Peyer's patch (tissue), 4 donors: ENCODE results near the gene ERI2. TPM values are rescaled to one million over a fixed set of nuclear protein-coding genes. Genes with fewer than 3 reads are reported as not detected.

Source experiments
- DNase-seq, 3 donors: peaks; one replicate each; pipeline ENCODE4 v3.0.0-alpha.2; 2017 to 2019
- H3K27ac ChIP-seq, 4 donors: fragments of 200-600 bp; sonication (generic); one replicate each; pipeline ENCODE4 v1.5.1; 2016 to 2019
- H3K27me3 ChIP-seq, 2 donors: fragments of 200-600 bp; sonication (generic); one replicate each; pipeline ENCODE4 v1.5.1; 2019
- H3K36me3 ChIP-seq, 3 donors: fragments of 200-600 bp; sonication (generic); one replicate each; pipeline ENCODE4 v1.5.1; 2016 to 2019
- H3K4me1 ChIP-seq, 4 donors: fragments of 200-600 bp; sonication (generic); one replicate each; pipeline ENCODE4 v1.5.1; 2016 to 2019
- H3K4me3 ChIP-seq, 4 donors: fragments of 200-600 bp; sonication (generic); 1 replicate in 3 of 4; 2 replicates in 1 of 4; pipeline ENCODE4 v1.5.1; 2016 to 2019; ENCODE audit warnings: mild to moderate bottlenecking in 1 of 4
- H3K9me3 ChIP-seq, 4 donors: fragments of 200-600 bp; sonication (generic); one replicate each; pipeline ENCODE4 v1.5.1; 2016 to 2019; ENCODE audit warnings: mild to moderate bottlenecking in 1 of 4
- POLR2A ChIP-seq, 2 donors: fragments of 450-650 bp; IDR thresholded peaks; one replicate each; pipeline ENCODE4 v1.5.1; 2017; ENCODE audit warnings: antibody characterized with exemption in 2 of 2, mild to moderate bottlenecking in 2 of 2, moderate library complexity in 2 of 2
- total RNA-seq, 4 donors: library from RNA; depleted of rRNA; stranded (reverse); fragments of >200 nt; gene quantifications; one replicate each; pipeline ENCODE4 v1.1.0, GENCODE V29; 2016
- TF ChIP-seq, protein P1 (sequence below), 6 experiments: fragments of 450-650 bp in 4 of 6; fragments of 200-600 bp in 2 of 6; sonication (generic) in 1 of 6; IDR thresholded peaks; one replicate each; pipeline ENCODE4 v1.5.1; 2017 to 2019; ENCODE audit warnings: antibody characterized with exemption in 6 of 6, mild to moderate bottlenecking in 3 of 6, moderate library complexity in 1 of 6

Gene ERI2
- total RNA-seq, 4 donors from 2014 or later: 9.1 to 28.2 (median 18.4) TPM

DNA sequence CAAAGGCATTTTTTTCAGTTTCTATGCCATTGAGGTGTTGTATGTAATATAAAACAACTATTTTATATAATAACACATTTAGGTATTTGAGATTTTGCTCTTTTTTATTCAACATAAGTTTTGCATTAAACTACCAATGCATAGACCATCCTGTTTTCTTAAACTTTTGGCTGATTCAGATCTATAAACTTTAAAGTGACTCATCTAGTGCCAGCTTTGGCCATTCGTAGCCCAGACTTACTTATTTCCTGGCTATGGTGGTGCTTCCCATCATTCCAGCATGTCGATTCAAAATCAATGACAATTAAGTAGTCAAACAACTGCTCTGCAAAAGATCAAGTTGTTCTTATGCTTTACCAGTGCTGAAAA lies 3.1 kb downstream of the ERI2 start:
- Histone ChIP-seq H3K36me3 (peaks cover 0 to 24% (median 0%) of the 10 kb centered on the region in 3 donors), H3K27me3 (no peaks in the 10 kb centered on the region), H3K4me1 (peaks cover 0 to 5% (median 0%) of the 10 kb centered on the region in 4 donors), H3K9me3 (no peaks in the 10 kb centered on the region), H3K27ac (no peak overlapping the region), H3K4me3 (no peak overlapping the region)
- no peak for DNase-seq
- TF ChIP-seq POLR2A (IDR thresholded peaks at IDR 0.05): no peak
- TF ChIP-seq, protein P1, sequence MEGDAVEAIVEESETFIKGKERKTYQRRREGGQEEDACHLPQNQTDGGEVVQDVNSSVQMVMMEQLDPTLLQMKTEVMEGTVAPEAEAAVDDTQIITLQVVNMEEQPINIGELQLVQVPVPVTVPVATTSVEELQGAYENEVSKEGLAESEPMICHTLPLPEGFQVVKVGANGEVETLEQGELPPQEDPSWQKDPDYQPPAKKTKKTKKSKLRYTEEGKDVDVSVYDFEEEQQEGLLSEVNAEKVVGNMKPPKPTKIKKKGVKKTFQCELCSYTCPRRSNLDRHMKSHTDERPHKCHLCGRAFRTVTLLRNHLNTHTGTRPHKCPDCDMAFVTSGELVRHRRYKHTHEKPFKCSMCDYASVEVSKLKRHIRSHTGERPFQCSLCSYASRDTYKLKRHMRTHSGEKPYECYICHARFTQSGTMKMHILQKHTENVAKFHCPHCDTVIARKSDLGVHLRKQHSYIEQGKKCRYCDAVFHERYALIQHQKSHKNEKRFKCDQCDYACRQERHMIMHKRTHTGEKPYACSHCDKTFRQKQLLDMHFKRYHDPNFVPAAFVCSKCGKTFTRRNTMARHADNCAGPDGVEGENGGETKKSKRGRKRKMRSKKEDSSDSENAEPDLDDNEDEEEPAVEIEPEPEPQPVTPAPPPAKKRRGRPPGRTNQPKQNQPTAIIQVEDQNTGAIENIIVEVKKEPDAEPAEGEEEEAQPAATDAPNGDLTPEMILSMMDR (IDR thresholded peaks at IDR 0.05): no peak

DNA sequence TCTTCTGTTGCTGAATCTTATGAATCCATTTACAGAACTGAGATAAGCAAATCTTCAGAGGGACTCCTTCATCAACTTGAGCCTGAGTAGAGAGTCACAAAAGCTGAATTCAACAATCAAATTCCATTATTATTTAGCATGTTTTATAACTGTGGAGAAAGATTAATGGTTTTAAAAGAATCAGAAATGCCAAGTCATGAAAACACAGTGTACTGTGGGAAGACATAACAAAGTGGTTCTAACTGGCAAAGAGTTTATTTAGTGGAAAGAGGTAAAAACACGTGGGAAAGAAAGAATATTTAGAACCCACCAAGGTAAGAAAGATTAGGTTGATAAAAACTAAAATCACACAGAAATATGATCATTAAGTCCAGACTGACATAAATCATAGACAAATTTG lies 5.0 kb downstream of the ERI2 start:
- Histone ChIP-seq H3K4me3 (no peak overlapping the region), H3K36me3 (peaks cover 0 to 36% (median 0%) of the 10 kb centered on the region in 3 donors), H3K9me3 (no peaks in the 10 kb centered on the region), H3K4me1 (no peaks in the 10 kb centered on the region), H3K27ac (no peak overlapping the region), H3K27me3 (no peaks in the 10 kb centered on the region)
- TF ChIP-seq, protein P1 (IDR thresholded peaks at IDR 0.05): no peak
- no peak for TF ChIP-seq POLR2A (IDR thresholded peaks at IDR 0.05)
- no peak for DNase-seq

DNA sequence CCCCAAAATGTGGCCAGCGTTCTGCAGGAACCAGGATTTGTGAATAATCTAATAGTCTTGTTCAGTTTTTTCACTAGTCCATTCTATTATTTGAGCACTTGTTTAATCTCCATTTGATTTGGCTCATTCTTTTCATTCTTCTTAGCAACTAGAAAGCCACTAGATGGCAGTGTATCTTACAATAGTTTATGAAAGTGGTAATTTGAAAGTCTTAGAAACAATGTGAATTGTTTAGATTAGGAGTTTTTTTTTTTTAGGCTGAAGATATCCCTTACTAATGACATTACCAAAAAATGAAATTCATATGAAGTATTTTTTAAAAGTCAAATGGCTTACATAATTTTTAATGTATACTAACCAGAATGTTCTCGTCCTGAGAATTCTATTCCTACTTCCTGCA lies 6.7 kb downstream of the ERI2 start:
- TF ChIP-seq, protein P1 (IDR thresholded peaks at IDR 0.05): peak in 5 of 6 experiments; percentile 33 to 70 (median 56)
- no peak for TF ChIP-seq POLR2A (IDR thresholded peaks at IDR 0.05)
- no peak overlapping the region for H3K4me3 ChIP-seq
- no peaks in the 10 kb centered on the region for H3K9me3 ChIP-seq
- H3K4me1 ChIP-seq: no peaks in the 10 kb centered on the region
- DNase-seq: no peak
- peaks cover 0 to 41% (median 0%) of the 10 kb centered on the region in 3 donors for H3K36me3 ChIP-seq
- no peaks in the 10 kb centered on the region for H3K27me3 ChIP-seq
- H3K27ac ChIP-seq: no peak overlapping the region

DNA sequence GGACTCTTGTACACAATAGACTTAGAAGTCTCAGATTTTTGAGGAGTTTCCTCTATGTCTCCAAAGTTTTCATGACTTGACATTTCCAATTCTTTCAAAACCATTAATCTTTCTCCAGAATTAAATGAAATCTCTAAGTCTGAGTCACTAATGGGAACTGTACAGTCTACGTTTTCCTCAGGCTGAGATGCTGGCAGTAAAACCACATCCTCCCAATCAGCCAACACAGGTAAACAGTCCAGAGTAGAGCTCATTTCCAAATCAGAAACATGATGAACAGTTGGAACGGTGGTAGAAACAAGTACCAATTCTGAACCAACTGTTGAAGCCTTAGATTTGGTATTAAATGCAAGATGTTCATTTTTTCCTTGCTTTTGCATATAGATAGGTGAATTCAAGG lies 7.9 kb downstream of the ERI2 start:
- no peak overlapping the region for H3K27ac ChIP-seq
- TF ChIP-seq, protein P1 (IDR thresholded peaks at IDR 0.05): no peak
- no peak for TF ChIP-seq POLR2A (IDR thresholded peaks at IDR 0.05)
- H3K4me1 ChIP-seq: no peaks in the 10 kb centered on the region
- DNase-seq: no peak
- H3K9me3 ChIP-seq: no peaks in the 10 kb centered on the region
- no peaks in the 10 kb centered on the region for H3K27me3 ChIP-seq
- peaks cover 0 to 41% (median 0%) of the 10 kb centered on the region in 3 donors for H3K36me3 ChIP-seq
- H3K4me3 ChIP-seq: no peak overlapping the region

DNA sequence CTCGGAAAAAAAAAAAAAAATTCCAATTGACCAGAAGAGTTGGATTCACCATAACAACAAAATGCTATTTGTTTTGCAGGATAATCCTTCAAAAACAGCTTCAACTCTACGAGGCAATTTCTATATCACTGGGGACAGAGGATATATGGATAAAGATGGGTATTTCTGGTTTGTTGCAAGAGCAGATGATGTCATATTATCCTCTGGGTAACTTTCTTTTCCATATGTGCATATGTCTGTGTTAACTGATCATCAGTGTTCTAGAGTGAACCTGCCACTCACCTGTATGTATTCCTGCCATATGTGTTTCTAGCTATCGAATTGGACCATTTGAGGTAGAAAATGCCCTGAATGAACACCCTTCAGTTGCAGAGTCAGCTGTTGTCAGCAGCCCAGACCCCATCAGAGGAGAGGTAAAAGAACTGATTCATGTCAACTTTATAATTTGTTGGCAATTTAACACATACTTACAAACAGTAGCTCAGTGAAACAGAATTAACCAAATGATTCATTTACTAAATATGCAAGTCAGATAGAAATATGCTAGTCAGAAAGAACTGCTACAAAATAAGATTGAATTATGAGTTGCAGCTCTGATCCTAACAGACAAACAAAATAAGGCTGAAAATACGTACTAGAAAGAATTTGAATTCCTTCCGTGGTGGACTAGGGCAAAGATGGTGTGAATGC lies 14.2 kb downstream of the ERI2 start:
- no peaks in the 10 kb centered on the region for H3K27me3 ChIP-seq
- no peak overlapping the region for H3K27ac ChIP-seq
- DNase-seq: no peak
- TF ChIP-seq POLR2A (IDR thresholded peaks at IDR 0.05): no peak
- TF ChIP-seq, protein P1 (IDR thresholded peaks at IDR 0.05): no peak
- H3K4me1 ChIP-seq: no peaks in the 10 kb centered on the region
- no peaks in the 10 kb centered on the region for H3K9me3 ChIP-seq
- H3K4me3 ChIP-seq: no peak overlapping the region
- peaks cover 0 to 6% (median 0%) of the 10 kb centered on the region in 3 donors for H3K36me3 ChIP-seq
